Fibroblast of villous mesenchyme (primary cell): ENCODE measurements around the gene C14orf132. TPM values are rescaled to one million over a fixed set of nuclear protein-coding genes. Genes with fewer than 3 reads are reported as not detected.
A peak's percentile ranks its signal among the peaks of the same experiment; 100 is the strongest.

Experiments
- DNase-seq: peaks from one replicate; pipeline ENCODE4 v3.0.0-alpha.2; 2010; ENCODE audit warnings: low read depth
- H3K4me3 ChIP-seq: 2 replicates; pipeline ENCODE4 v1.5.1; 2011; ENCODE audit warnings: low read depth, mild to moderate bottlenecking, low read length
- CTCF ChIP-seq: IDR thresholded peaks from 2 replicates; pipeline ENCODE4 v1.5.1; 2012; ENCODE audit warnings: low read depth, mild to moderate bottlenecking, low read length; ENCODE audit not compliant: insufficient read depth
- total RNA-seq: library from RNA; depleted of rRNA; stranded (reverse); fragments of >200 nt; gene quantifications from 2 replicates; pipeline ENCODE4 v1.2.3, GENCODE V29; 2012

The C14orf132 gene
- total RNA-seq, 1 donor: 22.9 TPM

DNA sequence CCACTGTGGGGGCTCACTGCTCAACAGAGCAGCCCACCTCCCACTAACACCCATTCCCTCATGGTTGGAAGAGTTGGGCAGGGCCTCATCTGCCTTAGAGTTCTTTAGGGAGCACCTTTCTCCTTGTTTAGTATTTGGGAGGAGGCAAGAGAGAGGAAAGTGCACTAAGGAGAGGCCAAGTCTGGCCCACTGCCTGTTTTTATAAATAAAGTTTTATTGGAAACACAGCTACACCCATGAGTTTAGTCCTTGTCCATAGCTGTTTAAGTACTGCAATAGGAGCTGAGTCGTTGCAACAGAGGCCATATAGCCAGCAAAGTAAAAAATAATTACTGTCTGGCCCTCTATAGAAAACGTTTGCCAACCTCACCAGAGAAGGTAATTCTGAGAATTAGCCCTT lies 63.9 kb downstream of the C14orf132 start:
- DNase-seq: no peak

DNA sequence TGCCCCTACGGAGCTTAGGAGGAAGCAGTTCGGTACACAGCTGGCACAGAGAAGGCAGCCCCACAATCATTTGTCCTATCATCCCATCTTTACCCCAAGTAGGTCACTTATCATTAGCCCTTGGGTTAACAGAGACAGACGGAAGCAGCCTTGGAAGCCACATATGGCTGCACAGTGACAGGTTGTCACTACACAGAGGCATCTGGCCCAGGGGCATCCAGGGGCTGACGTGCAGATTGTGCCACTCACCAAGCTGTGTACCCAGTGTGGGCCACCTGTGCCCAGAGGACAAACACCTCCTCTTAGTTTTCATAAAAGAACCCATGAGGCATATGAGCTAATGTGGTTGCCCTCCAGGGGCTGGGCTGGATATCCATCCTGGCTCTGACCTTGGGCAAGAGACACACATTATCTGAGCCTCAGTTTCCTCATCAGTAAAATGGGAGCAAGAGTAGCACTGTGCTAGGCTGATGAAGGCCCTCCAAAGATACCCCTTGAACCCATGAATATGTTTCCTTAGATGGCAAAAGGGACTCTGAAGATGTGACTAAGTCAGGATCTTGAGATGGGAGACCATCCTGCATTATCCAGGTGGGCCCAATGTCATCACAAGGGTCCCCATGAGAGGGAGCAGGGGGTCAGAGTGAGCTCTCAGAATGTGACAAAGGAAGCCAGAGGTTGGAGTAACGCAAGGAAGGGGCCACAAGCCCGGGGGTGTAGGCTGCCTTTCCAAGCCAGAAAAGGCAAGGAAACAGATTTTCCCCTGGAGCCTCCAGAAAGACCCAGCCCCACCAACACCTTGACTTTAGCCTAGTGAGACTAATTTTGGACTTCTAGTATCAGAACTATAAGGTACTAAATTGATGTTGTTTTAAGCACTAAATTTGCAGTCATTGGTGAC lies 64.6 kb downstream of the C14orf132 start:
- no peak overlapping the region for H3K4me3 ChIP-seq
- no peak for DNase-seq
- no peak for TF ChIP-seq CTCF

More for the DNA sequence above, 63.9 kb downstream of the C14orf132 start:
- no peak for TF ChIP-seq CTCF
- no peak overlapping the region for H3K4me3 ChIP-seq

- H3K4me3 ChIP-seq: no peak overlapping the region
- peak; percentile 100 for DNase-seq
- TF ChIP-seq CTCF: no peak
Observed at GRCh38 chr14:96104469-96105057, 65.4 kb downstream of the C14orf132 start.

- TF ChIP-seq CTCF: no peak
- peak; percentile 70 for DNase-seq
- no peak overlapping the region for H3K4me3 ChIP-seq
Observed at GRCh38 chr14:96105089-96105925, 66.1 kb downstream of the C14orf132 start.

DNA sequence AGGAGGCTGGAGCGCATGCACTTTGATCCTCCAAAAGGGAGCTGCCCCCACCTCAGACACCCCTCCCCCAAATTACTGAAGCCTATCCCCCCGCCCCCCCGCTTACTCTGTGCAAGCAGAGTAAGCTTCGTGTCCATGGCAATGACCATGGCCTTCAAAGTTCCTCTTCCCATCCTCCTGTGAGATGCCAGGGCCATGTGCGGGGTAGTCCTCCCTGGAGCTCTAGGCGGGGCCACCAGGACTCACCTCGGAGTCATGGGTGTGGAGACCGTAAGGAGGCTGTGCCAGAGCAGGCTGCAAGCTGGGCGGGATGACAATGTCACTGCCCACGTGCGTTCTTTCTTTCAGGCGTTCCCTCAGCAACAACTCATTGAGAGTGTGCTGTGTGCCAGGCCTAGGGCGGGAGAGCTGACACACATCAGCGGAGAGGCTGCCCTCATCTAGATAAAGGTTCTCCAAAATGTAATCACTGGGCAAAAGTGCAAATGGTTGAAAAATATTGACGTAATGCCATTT lies 66.8 kb downstream of the C14orf132 start:
- TF ChIP-seq CTCF: no peak
- H3K4me3 ChIP-seq: no peak overlapping the region
- peak; percentile 53 for DNase-seq

- DNase-seq: no peak
- H3K4me3 ChIP-seq: no peak overlapping the region
- no peak for TF ChIP-seq CTCF
Observed at GRCh38 chr14:96106891-96107290, 67.7 kb downstream of the C14orf132 start.
